Measurements from ENCODE around the gene PLEKHG5.

DNA sequence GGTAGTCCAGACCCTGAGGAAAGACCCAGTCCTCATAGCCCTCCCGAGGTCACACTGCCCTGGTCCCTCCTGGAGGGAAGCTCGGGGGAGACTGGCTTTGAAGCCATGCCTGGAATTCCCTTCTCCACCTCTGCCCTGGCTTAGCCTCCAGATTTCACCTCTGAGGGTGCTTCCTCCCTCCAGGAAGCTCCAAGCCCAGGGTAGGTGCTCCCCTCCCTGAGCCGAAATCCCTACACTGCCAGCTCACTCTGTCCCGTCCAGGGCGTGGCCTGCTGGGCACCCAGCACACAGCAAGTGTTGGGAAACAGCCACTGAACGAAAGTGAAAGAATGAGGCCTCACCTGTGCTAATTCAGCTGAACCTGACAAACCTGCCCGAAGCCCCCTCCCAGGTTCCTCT lies 19.5 kb downstream of the PLEKHG5 start:
- TF ChIP-seq, protein P1, sequence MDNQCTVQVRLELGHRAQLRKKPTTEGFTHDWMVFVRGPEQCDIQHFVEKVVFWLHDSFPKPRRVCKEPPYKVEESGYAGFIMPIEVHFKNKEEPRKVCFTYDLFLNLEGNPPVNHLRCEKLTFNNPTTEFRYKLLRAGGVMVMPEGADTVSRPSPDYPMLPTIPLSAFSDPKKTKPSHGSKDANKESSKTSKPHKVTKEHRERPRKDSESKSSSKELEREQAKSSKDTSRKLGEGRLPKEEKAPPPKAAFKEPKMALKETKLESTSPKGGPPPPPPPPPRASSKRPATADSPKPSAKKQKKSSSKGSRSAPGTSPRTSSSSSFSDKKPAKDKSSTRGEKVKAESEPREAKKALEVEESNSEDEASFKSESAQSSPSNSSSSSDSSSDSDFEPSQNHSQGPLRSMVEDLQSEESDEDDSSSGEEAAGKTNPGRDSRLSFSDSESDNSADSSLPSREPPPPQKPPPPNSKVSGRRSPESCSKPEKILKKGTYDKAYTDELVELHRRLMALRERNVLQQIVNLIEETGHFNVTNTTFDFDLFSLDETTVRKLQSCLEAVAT (IDR thresholded peaks at IDR 0.05), result no peak
- TF ChIP-seq, protein P2, sequence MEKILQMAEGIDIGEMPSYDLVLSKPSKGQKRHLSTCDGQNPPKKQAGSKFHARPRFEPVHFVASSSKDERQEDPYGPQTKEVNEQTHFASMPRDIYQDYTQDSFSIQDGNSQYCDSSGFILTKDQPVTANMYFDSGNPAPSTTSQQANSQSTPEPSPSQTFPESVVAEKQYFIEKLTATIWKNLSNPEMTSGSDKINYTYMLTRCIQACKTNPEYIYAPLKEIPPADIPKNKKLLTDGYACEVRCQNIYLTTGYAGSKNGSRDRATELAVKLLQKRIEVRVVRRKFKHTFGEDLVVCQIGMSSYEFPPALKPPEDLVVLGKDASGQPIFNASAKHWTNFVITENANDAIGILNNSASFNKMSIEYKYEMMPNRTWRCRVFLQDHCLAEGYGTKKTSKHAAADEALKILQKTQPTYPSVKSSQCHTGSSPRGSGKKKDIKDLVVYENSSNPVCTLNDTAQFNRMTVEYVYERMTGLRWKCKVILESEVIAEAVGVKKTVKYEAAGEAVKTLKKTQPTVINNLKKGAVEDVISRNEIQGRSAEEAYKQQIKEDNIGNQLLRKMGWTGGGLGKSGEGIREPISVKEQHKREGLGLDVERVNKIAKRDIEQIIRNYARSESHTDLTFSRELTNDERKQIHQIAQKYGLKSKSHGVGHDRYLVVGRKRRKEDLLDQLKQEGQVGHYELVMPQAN (conservative IDR thresholded peaks at IDR 0.05), result no peak
- TF ChIP-seq EP300 (IDR thresholded peaks at IDR 0.05; ENCODE audit: borderline replicate concordance in 1 of 2, control insufficient read depth in 1 of 2, low read depth in 2 of 2, low read length in 2 of 2) (no peak), EGR1 (IDR thresholded peaks at IDR 0.05; ENCODE audit: borderline replicate concordance in 1 of 2, low read depth in 2 of 2, low read length in 2 of 2) (no peak), FOXK2 (IDR thresholded peaks at IDR 0.05) (no peak)
- TF ChIP-seq, protein P3, sequence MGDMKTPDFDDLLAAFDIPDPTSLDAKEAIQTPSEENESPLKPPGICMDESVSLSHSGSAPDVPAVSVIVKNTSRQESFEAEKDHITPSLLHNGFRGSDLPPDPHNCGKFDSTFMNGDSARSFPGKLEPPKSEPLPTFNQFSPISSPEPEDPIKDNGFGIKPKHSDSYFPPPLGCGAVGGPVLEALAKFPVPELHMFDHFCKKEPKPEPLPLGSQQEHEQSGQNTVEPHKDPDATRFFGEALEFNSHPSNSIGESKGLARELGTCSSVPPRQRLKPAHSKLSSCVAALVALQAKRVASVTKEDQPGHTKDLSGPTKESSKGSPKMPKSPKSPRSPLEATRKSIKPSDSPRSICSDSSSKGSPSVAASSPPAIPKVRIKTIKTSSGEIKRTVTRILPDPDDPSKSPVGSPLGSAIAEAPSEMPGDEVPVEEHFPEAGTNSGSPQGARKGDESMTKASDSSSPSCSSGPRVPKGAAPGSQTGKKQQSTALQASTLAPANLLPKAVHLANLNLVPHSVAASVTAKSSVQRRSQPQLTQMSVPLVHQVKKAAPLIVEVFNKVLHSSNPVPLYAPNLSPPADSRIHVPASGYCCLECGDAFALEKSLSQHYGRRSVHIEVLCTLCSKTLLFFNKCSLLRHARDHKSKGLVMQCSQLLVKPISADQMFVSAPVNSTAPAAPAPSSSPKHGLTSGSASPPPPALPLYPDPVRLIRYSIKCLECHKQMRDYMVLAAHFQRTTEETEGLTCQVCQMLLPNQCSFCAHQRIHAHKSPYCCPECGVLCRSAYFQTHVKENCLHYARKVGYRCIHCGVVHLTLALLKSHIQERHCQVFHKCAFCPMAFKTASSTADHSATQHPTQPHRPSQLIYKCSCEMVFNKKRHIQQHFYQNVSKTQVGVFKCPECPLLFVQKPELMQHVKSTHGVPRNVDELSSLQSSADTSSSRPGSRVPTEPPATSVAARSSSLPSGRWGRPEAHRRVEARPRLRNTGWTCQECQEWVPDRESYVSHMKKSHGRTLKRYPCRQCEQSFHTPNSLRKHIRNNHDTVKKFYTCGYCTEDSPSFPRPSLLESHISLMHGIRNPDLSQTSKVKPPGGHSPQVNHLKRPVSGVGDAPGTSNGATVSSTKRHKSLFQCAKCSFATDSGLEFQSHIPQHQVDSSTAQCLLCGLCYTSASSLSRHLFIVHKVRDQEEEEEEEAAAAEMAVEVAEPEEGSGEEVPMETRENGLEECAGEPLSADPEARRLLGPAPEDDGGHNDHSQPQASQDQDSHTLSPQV (IDR thresholded peaks at IDR 0.05), result no peak
- TF ChIP-seq, protein P4, sequence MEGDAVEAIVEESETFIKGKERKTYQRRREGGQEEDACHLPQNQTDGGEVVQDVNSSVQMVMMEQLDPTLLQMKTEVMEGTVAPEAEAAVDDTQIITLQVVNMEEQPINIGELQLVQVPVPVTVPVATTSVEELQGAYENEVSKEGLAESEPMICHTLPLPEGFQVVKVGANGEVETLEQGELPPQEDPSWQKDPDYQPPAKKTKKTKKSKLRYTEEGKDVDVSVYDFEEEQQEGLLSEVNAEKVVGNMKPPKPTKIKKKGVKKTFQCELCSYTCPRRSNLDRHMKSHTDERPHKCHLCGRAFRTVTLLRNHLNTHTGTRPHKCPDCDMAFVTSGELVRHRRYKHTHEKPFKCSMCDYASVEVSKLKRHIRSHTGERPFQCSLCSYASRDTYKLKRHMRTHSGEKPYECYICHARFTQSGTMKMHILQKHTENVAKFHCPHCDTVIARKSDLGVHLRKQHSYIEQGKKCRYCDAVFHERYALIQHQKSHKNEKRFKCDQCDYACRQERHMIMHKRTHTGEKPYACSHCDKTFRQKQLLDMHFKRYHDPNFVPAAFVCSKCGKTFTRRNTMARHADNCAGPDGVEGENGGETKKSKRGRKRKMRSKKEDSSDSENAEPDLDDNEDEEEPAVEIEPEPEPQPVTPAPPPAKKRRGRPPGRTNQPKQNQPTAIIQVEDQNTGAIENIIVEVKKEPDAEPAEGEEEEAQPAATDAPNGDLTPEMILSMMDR (IDR thresholded peaks at IDR 0.05 in 2 of 3, conservative IDR thresholded peaks at IDR 0.05 in 1 of 3; ENCODE audit: control insufficient read depth in 2 of 3, extremely low read depth in 1 of 3, insufficient read depth in 1 of 3, low read depth in 3 of 3, low read length in 3 of 3), result no peak

Data from GM12878 (cell line).